ENCODE data around the gene ZNF423. TPM values are rescaled to one million over a fixed set of nuclear protein-coding genes. Genes with fewer than 3 reads are reported as not detected.

ZNF423 gene
- total and polyA plus RNA-seq, 2 donors, result 0.52 to 1.6 TPM

GRCh38 chr16:49604602-49605001, 251.3 kb downstream of the ZNF423 start:
- Histone ChIP-seq H3K27ac (ENCODE audit: low read depth in 1 of 2, low read length in 1 of 2) (peak overlapping the region in 1 of 2 donors; percentile 97), H3K9me3 (ENCODE audit: control insufficient read depth in 2 of 2, insufficient read depth in 1 of 2, low read length in 1 of 2) (no peaks in the 10 kb centered on the region), H3K27me3 (ENCODE audit: control insufficient read depth in 2 of 2, insufficient read depth in 1 of 2, low read length in 1 of 2) (no peaks in the 10 kb centered on the region), H3K36me3 (ENCODE audit: control insufficient read depth in 2 of 2, insufficient read depth in 2 of 2, low read length in 1 of 2) (no peaks in the 10 kb centered on the region), H3K4me1 (ENCODE audit: control insufficient read depth in 2 of 2, insufficient read depth in 2 of 2, low read length in 2 of 2) (peaks cover 0 to 68% of the 10 kb centered on the region in 2 donors), H3K4me3 (ENCODE audit: low read length in 2 of 2) (no peak overlapping the region)
- 97% methylated on average over 4 of the region's 4 CpGs for WGBS
- no peak for DNase-seq (ENCODE audit: low read depth in 6 of 9, low spot score in 9 of 9)

- Histone ChIP-seq H3K36me3 (ENCODE audit: control insufficient read depth in 2 of 2, insufficient read depth in 2 of 2, low read length in 1 of 2) (no peaks in the 10 kb centered on the region), H3K4me3 (ENCODE audit: low read length in 2 of 2) (no peak overlapping the region), H3K27ac (ENCODE audit: low read depth in 1 of 2, low read length in 1 of 2) (no peak overlapping the region), H3K27me3 (ENCODE audit: control insufficient read depth in 2 of 2, insufficient read depth in 1 of 2, low read length in 1 of 2) (no peaks in the 10 kb centered on the region), H3K9me3 (ENCODE audit: control insufficient read depth in 2 of 2, insufficient read depth in 1 of 2, low read length in 1 of 2) (no peaks in the 10 kb centered on the region), H3K4me1 (ENCODE audit: control insufficient read depth in 2 of 2, insufficient read depth in 2 of 2, low read length in 2 of 2) (peaks cover 0 to 74% of the 10 kb centered on the region in 2 donors)
- no peak for DNase-seq (ENCODE audit: low read depth in 6 of 9, low spot score in 9 of 9)
- 98% methylated on average over 9 of the region's 9 CpGs for WGBS
These were observed 252.0 kb downstream of the ZNF423 start for GRCh38 chr16:49603956-49604355.

- DNase-seq (ENCODE audit: low read depth in 6 of 9, low spot score in 9 of 9), result no peak
- WGBS, result 97% methylated on average over 9 of the region's 9 CpGs
- H3K27ac ChIP-seq (ENCODE audit: low read depth in 1 of 2, low read length in 1 of 2), result no peak overlapping the region
These were observed 253.0 kb downstream of the ZNF423 start for GRCh38 chr16:49602976-49603310.

GRCh38 chr16:49602201-49602975, 253.5 kb downstream of the ZNF423 start:
- Histone ChIP-seq H3K9me3 (ENCODE audit: control insufficient read depth in 2 of 2, insufficient read depth in 1 of 2, low read length in 1 of 2) (no peaks in the 10 kb centered on the region), H3K4me3 (ENCODE audit: low read length in 2 of 2) (no peak overlapping the region)
- WGBS, result 95% methylated on average over 22 of the region's 22 CpGs

More at GRCh38 chr16:49602976-49603310, 253.0 kb downstream of the ZNF423 start:
- no peak overlapping the region for H3K4me3 ChIP-seq (ENCODE audit: low read length in 2 of 2)
- H3K27me3 ChIP-seq (ENCODE audit: control insufficient read depth in 2 of 2, insufficient read depth in 1 of 2, low read length in 1 of 2), result no peaks in the 10 kb centered on the region
- H3K9me3 ChIP-seq (ENCODE audit: control insufficient read depth in 2 of 2, insufficient read depth in 1 of 2, low read length in 1 of 2), result no peaks in the 10 kb centered on the region
- no peaks in the 10 kb centered on the region for H3K36me3 ChIP-seq (ENCODE audit: control insufficient read depth in 2 of 2, insufficient read depth in 2 of 2, low read length in 1 of 2)
- peaks cover 0 to 74% of the 10 kb centered on the region in 2 donors for H3K4me1 ChIP-seq (ENCODE audit: control insufficient read depth in 2 of 2, insufficient read depth in 2 of 2, low read length in 2 of 2)

GRCh38 chr16:49601576-49601975, 254.3 kb downstream of the ZNF423 start:
- Histone ChIP-seq H3K27me3 (ENCODE audit: control insufficient read depth in 2 of 2, insufficient read depth in 1 of 2, low read length in 1 of 2) (no peaks in the 10 kb centered on the region), H3K27ac (ENCODE audit: low read depth in 1 of 2, low read length in 1 of 2) (no peak overlapping the region), H3K4me1 (ENCODE audit: control insufficient read depth in 2 of 2, insufficient read depth in 2 of 2, low read length in 2 of 2) (peaks cover 0 to 70% of the 10 kb centered on the region in 2 donors), H3K36me3 (ENCODE audit: control insufficient read depth in 2 of 2, insufficient read depth in 2 of 2, low read length in 1 of 2) (no peaks in the 10 kb centered on the region), H3K9me3 (ENCODE audit: control insufficient read depth in 2 of 2, insufficient read depth in 1 of 2, low read length in 1 of 2) (no peaks in the 10 kb centered on the region), H3K4me3 (ENCODE audit: low read length in 2 of 2) (no peak overlapping the region)
- DNase-seq (ENCODE audit: low read depth in 6 of 9, low spot score in 9 of 9), result no peak
- 63% methylated on average over 6 of the region's 6 CpGs for WGBS

More at GRCh38 chr16:49602201-49602975, 253.5 kb downstream of the ZNF423 start:
- peaks cover 0 to 72% of the 10 kb centered on the region in 2 donors for H3K4me1 ChIP-seq (ENCODE audit: control insufficient read depth in 2 of 2, insufficient read depth in 2 of 2, low read length in 2 of 2)
- no peaks in the 10 kb centered on the region for H3K27me3 ChIP-seq (ENCODE audit: control insufficient read depth in 2 of 2, insufficient read depth in 1 of 2, low read length in 1 of 2)
- DNase-seq (ENCODE audit: low read depth in 6 of 9, low spot score in 9 of 9), result no peak
- no peaks in the 10 kb centered on the region for H3K36me3 ChIP-seq (ENCODE audit: control insufficient read depth in 2 of 2, insufficient read depth in 2 of 2, low read length in 1 of 2)
- no peak overlapping the region for H3K27ac ChIP-seq (ENCODE audit: low read depth in 1 of 2, low read length in 1 of 2)

GRCh38 chr16:49600976-49601375, 254.9 kb downstream of the ZNF423 start:
- Histone ChIP-seq H3K36me3 (ENCODE audit: control insufficient read depth in 2 of 2, insufficient read depth in 2 of 2, low read length in 1 of 2) (no peaks in the 10 kb centered on the region), H3K4me3 (ENCODE audit: low read length in 2 of 2) (no peak overlapping the region), H3K27me3 (ENCODE audit: control insufficient read depth in 2 of 2, insufficient read depth in 1 of 2, low read length in 1 of 2) (no peaks in the 10 kb centered on the region), H3K4me1 (ENCODE audit: control insufficient read depth in 2 of 2, insufficient read depth in 2 of 2, low read length in 2 of 2) (peaks cover 0 to 70% of the 10 kb centered on the region in 2 donors), H3K9me3 (ENCODE audit: control insufficient read depth in 2 of 2, insufficient read depth in 1 of 2, low read length in 1 of 2) (no peaks in the 10 kb centered on the region), H3K27ac (ENCODE audit: low read depth in 1 of 2, low read length in 1 of 2) (no peak overlapping the region)
- 98% methylated on average over 8 of the region's 8 CpGs for WGBS
- DNase-seq (ENCODE audit: low read depth in 6 of 9, low spot score in 9 of 9), result no peak

- Histone ChIP-seq H3K27ac (ENCODE audit: low read depth in 1 of 2, low read length in 1 of 2) (no peak overlapping the region), H3K27me3 (ENCODE audit: control insufficient read depth in 2 of 2, insufficient read depth in 1 of 2, low read length in 1 of 2) (no peaks in the 10 kb centered on the region), H3K4me3 (ENCODE audit: low read length in 2 of 2) (no peak overlapping the region), H3K4me1 (ENCODE audit: control insufficient read depth in 2 of 2, insufficient read depth in 2 of 2, low read length in 2 of 2) (peaks cover 0 to 67% of the 10 kb centered on the region in 2 donors), H3K9me3 (ENCODE audit: control insufficient read depth in 2 of 2, insufficient read depth in 1 of 2, low read length in 1 of 2) (no peaks in the 10 kb centered on the region), H3K36me3 (ENCODE audit: control insufficient read depth in 2 of 2, insufficient read depth in 2 of 2, low read length in 1 of 2) (no peaks in the 10 kb centered on the region)
- WGBS, result 96% methylated on average over 23 of the region's 23 CpGs
- DNase-seq (ENCODE audit: low read depth in 6 of 9, low spot score in 9 of 9), result no peak
These were observed 255.4 kb downstream of the ZNF423 start for GRCh38 chr16:49600536-49600935.

GRCh38 chr16:49599704-49600103, 256.2 kb downstream of the ZNF423 start:
- H3K27me3 ChIP-seq (ENCODE audit: control insufficient read depth in 2 of 2, insufficient read depth in 1 of 2, low read length in 1 of 2), result no peaks in the 10 kb centered on the region
- H3K36me3 ChIP-seq (ENCODE audit: control insufficient read depth in 2 of 2, insufficient read depth in 2 of 2, low read length in 1 of 2), result no peaks in the 10 kb centered on the region
- H3K4me3 ChIP-seq (ENCODE audit: low read length in 2 of 2), result no peak overlapping the region
- DNase-seq (ENCODE audit: low read depth in 6 of 9, low spot score in 9 of 9), result peak in 3 of 9 donors; percentile 37 to 82 (median 71)
- 64% methylated on average over 8 of the region's 8 CpGs for WGBS
- peaks cover 0 to 63% of the 10 kb centered on the region in 2 donors for H3K4me1 ChIP-seq (ENCODE audit: control insufficient read depth in 2 of 2, insufficient read depth in 2 of 2, low read length in 2 of 2)
- no peaks in the 10 kb centered on the region for H3K9me3 ChIP-seq (ENCODE audit: control insufficient read depth in 2 of 2, insufficient read depth in 1 of 2, low read length in 1 of 2)
- H3K27ac ChIP-seq (ENCODE audit: low read depth in 1 of 2, low read length in 1 of 2), result peak overlapping the region in 1 of 2 donors; percentile 67

- Histone ChIP-seq H3K9me3 (ENCODE audit: control insufficient read depth in 2 of 2, insufficient read depth in 1 of 2, low read length in 1 of 2) (no peaks in the 10 kb centered on the region), H3K27me3 (ENCODE audit: control insufficient read depth in 2 of 2, insufficient read depth in 1 of 2, low read length in 1 of 2) (no peaks in the 10 kb centered on the region), H3K4me1 (ENCODE audit: control insufficient read depth in 2 of 2, insufficient read depth in 2 of 2, low read length in 2 of 2) (peaks cover 0 to 59% of the 10 kb centered on the region in 2 donors), H3K36me3 (ENCODE audit: control insufficient read depth in 2 of 2, insufficient read depth in 2 of 2, low read length in 1 of 2) (no peaks in the 10 kb centered on the region), H3K27ac (ENCODE audit: low read depth in 1 of 2, low read length in 1 of 2) (peak overlapping the region in 1 of 2 donors; percentile 67), H3K4me3 (ENCODE audit: low read length in 2 of 2) (no peak overlapping the region)
- WGBS, result 96% methylated on average over 2 of the region's 2 CpGs
- DNase-seq (ENCODE audit: low read depth in 6 of 9, low spot score in 9 of 9), result no peak
These were observed 256.6 kb downstream of the ZNF423 start for GRCh38 chr16:49599281-49599680.
